Dedifferentiated amniotic fluid mesenchymal stem cell (primary cell): ENCODE data around the gene APC.
"Not testable (repeated sequence)": the region's sequence is repeated elsewhere in the genome, so short reads cannot be mapped to it uniquely, and the experiment has no call there.

ENCODE experiments used
- DNase-seq: peaks from one replicate; pipeline ENCODE4 v3.0.0-alpha.2; 2016; ENCODE audit errors: extremely low spot score

APC gene

GRCh38 chr5:112857866-112858265 is 120.2 kb downstream of the APC start:
- no peak for DNase-seq

DNA sequence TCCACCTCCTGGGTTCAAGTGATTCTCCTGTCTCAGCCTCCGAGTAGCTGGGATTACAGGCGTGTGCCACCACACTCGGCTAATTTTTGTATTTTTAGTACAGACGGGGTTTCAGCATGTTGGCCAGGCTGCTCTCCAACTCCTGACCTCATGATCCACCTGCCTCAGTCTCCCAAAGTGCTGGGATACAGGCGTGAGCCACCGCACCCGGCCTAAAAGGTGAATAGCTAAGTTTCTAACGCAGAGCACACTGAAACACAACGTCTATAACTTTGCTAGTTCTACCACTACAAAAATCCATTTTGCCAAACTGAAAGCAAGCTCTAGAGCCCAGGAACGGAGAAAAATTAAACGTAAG is 122.9 kb downstream of the APC start:
- not testable (repeated sequence) for DNase-seq

DNA sequence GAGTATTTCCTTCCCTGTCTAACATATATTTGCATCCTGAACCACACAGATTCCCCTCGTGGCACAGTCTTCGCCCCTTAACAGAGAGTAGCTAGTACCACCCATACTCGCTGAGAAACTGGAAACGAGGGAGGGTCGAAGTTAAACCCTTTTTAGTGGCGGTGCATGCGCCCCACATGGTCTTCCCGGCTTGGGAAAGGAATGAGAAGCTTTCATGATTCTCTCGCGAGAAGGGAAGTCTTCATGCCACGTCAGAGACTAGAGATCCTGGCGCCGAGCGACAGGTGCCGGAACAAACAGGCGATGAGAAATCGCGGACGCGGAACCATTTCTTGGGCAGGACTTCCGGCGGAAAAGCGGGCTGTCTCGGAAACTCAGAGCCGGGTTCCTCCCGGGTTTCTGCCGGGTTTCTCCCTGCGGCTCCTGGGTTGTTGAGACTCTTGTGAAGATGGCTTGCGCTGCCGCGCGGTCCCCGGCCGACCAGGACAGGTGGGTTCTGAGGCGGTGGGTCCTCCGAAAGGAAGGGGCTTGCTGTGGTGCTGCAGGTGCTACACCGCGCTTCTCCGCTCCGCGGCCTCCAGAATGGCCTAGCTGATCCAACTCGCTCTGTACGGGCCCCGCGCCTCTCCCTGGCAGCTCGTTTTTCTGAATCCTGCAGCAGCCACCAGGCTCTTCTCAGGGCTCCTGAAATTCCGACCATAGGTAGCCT is 123.4 kb downstream of the APC start, which contains the start of gene SRP19:
Gene SRP19, plus strand, starts transcription at position 359 of the 709 bp plus-strand sequence. Its CDS starts 90 bp downstream, at position 449.
- peak; percentile 99 for DNase-seq

DNA sequence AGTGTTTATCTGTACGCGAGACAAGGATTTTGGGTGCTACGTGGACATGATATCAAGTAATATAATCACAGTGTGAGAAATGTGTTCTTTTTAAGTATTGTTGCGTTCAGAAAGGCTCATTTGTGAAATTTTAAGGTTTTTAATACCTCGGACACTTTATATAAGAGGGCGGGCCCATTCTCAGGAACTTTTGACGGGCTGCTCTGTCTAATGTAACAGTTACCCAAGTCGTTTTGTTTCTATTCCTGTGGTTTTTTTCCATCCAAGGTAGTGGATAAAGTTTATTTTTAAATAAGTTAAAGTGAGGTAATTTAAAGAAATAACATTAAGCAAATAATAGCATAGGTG is 123.9 kb downstream of the APC start:
- DNase-seq: no peak

DNA sequence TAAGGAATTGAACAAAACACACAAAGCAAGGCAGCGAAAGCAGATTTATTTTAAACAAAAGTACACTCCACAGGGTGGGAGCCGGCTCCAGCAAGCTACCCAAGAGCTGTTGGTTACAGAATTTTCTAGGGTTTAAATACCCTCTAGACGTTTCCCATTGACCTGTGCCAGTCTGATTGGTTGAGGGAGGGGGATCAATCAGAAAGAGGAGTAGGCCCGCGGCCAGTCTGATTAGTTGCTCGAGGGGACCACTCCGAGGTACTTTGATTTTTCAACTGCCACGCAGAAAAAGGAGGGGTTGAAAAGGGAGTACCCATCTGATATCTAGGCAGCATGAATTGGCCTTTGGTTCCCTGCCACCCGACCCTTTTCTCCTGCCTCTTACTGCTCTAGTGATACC is 124.4 kb downstream of the APC start:
- DNase-seq: no peak

DNA sequence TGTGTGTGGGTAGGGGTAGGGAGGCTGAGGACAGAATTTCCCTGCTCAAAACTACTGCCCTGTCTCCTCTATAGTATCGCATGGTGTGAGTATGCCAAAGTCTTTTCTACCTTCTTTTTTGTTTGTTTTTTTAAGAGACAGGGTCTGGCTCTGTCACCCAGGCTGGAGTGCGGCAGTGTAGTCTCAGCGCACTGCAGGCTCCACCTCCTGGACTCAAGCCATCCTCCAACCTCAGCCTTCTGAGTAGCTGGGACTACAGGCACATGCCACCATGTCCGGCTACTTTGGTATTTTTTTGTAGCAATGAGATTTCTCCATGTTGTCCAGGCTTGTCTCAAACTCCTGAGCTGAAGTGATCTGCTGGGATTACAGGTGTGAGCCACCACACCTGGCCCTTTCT is 125.9 kb downstream of the APC start:
- no peak for DNase-seq

DNA sequence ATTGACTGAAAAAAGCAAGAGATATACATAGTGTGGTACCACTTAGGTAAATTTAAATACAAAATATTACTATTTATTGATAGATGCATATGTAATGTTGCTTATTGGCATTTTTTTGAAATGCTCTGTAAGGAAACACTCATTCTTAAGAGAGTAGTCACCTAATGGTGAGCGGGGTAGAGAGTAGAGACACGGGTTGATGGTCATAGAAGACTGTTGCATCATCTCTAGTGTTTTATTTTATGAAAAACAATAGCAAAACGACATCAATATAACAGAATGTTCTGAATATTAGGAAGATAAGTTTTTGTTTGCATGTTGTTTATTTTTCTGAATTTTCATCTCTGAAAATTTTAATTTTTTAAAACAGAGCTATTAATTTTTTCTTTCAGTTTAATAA is 127.4 kb downstream of the APC start:
- no peak for DNase-seq

DNA sequence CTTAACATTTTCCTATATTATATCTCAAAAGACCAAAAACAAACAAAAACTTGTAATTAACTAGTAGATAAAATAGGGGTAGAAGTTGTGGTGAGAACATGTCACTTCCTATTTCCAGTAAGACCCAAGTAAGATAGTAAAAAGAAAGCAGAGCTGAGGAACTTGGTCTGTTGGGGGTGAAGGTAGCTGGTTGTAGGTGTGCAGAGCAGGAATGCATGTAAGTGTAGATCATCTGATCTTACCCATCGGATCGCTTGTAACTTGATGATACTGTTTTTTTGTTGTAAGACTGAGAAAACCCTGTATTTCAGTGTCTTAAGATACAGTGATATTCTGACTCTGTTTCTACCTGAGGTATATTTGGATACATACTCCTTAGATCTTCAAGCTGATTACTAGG is 129.1 kb downstream of the APC start:
- DNase-seq: no peak

DNA sequence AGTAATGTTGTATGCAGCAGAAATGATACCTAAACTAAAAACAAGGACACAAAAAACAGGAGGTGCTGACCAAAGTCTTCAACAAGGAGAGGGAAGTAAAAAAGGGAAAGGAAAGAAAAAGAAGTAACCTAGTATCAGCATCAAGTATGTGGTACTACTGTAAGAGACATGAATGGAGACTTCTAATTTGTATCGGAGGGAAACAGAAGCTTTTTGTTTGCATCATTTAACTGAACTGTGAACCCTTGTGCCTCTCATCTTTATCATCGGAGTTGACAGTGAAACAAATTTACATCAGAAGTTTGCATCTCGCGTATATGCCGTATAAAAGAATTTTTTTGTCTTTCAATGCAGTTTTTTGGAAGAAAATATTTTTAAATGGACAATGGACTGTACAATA is 129.7 kb downstream of the APC start:
- DNase-seq: no peak

- DNase-seq: no peak
Observed at GRCh38 chr5:112869948-112870347, 132.3 kb downstream of the APC start.

DNA sequence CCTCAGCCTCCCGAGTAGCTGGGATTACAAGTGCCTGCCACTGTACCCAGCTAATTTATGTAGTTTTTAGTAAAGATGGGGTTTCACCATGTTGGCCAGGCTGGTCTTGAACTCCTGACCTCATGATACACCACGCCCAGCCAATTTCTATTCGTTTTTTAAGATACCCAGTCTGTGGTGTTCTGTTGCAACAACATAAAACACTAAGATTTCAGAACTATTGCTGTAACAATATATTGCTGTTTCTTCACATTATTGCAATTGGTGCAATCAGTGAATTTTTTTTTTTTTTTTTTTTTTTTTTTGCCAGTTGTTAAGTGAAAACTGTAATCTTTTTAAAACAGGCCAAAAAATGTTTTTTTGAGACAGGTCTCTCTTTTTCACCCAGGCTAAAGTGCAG is 133.3 kb downstream of the APC start:
- no peak for DNase-seq

DNA sequence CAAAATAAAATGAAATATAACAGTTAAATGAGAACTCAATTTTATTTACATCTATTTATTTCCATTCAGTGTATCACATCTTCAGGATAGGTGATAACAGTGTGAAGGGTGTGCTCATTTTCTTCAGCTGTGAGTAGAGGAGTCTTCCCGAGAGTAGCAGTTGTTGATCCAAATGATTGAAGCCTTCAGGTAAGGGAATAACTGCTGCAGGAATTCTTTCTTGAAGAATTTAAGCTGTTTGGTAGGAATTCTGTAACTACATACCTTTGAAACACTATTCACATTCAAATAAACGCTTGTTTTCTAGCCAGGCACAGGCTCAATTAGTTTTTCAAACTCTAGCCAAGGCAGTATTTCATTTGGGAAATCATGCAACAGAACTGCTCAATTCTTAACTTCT is 138.7 kb downstream of the APC start:
- DNase-seq: no peak

DNA sequence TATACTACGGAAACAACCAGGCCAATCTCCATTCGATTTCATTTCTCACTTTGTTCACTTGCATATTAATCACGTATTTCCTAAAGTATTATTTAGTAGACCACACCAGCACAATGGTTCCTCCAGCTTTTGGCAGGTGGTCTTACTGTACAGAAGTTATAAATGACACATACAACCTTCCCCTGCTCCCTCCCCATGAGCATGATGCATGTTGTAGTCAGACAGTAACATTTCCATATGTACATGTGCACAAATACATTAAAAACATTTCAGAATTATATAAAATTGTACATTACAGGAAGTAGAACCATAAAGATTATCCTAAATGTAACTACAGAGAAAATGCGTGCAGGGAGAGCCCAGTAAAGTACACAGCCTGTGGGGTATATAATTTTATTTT is 140.4 kb downstream of the APC start:
- DNase-seq: no peak

DNA sequence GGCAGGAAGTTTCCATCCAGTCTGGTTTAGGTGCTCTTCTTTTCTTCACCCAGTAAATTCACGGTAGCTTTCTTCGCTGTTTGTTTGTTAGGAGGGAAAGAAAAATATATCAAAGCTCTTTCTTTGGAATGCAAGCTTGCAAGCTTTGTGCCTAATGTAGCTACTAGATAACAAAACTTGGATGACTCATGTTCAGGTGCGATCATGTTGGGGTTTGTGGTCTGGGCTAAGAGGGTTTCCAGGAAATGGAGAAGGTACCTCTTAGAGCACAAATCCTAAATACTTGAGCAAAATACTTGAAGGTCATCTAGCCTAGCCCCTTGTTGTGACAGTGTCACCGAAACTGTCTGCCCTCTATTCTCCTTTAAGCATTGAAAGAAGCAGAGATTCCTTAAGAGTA is 141.1 kb downstream of the APC start:
- DNase-seq: no peak

GRCh38 chr5:112880219-112880964 is 142.7 kb downstream of the APC start:
- DNase-seq: no peak

DNA sequence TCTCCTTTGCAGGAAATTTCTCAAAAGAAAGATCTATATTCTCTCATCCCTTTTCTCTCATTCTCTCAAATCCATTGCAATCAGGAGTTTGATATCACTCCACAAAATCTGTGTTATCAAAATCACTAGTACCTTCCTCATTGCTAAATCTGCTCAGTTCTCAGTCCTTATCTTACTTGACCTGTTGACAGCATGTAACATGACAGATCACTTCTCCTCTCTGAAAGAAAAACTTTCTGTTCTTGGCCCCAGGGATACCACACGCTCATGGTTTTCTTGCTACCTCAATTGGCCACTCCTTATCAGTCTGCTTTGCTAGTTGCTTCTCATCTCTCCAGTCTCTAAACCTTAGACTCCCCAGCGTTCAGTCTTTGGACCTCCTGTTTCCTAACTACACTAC is 145.5 kb downstream of the APC start:
- DNase-seq: no peak

- DNase-seq: no peak
Observed at GRCh38 chr5:112885001-112885400, 147.3 kb downstream of the APC start.

- DNase-seq: no peak
Observed at GRCh38 chr5:112886975-112887374, 149.3 kb downstream of the APC start.

DNA sequence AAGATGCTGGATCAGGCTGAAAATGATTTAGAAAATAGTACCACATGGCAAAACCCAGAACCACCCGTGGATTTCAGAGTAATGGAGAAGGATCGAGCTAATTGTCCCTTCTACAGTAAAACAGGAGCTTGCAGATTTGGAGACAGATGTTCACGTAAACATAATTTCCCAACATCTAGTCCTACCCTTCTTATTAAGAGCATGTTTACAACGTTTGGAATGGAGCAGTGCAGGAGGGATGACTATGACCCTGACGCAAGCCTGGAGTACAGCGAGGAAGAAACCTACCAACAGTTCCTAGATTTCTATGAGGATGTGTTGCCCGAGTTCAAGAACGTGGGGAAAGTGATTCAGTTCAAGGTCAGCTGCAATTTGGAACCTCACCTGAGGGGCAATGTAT is 154.4 kb downstream of the APC start:
- not testable (repeated sequence) for DNase-seq

- DNase-seq: no peak
Observed at GRCh38 chr5:112892776-112893175, 155.1 kb downstream of the APC start.

DNA sequence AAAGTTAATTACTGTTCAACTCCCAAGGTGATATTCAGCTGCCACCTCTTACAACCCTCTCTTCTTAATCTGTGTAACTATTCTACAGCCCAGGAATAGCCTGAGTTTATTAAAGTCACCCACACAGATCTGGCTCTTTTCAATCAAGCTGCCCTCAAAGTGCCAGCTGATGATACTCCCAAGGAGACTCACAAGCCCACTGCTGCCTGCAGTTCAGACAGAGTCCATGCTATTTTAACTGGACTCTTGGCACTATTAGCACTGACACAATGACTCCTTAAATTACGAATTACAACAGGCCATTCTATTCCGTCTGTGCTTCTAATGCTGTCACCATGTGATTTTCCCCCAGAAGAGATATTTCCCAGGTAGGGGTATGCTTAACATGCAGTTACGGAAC is 158.0 kb downstream of the APC start:
- DNase-seq: no peak
